Immature natural killer cell (primary cell): Measurements from ENCODE around the gene PVALEF. TPM values are rescaled to one million over a fixed set of nuclear protein-coding genes. Genes with fewer than 3 reads are reported as not detected.

Source experiments
- DNase-seq, 3 donors: peaks; one replicate each; pipeline ENCODE4 v3.0.0; 2022; ENCODE audit warnings: mixed read lengths in 1 of 3
- H3K27ac Mint-ChIP-seq, 6 donors: one replicate each; pipeline ENCODE4 v1.8.0; 2020; ENCODE audit warnings: mixed read lengths in 6 of 6, mild to moderate bottlenecking in 5 of 6, inconsistent platforms in 4 of 6, moderate library complexity in 3 of 6
- H3K27me3 Mint-ChIP-seq, 3 donors: one replicate each; pipeline ENCODE4 v1.8.0; 2020 to 2021; ENCODE audit warnings: low read depth in 3 of 3, mild to moderate bottlenecking in 3 of 3, mixed read lengths in 3 of 3, moderate library complexity in 3 of 3, inconsistent platforms in 1 of 3
- H3K36me3 Mint-ChIP-seq, 3 donors: one replicate each; pipeline ENCODE4 v1.8.0; 2020; ENCODE audit warnings: mixed read lengths in 3 of 3, inconsistent platforms in 2 of 3, mild to moderate bottlenecking in 2 of 3
- H3K4me1 Mint-ChIP-seq, 2 donors: one replicate each; pipeline ENCODE4 v1.8.0; 2020; ENCODE audit warnings: inconsistent platforms in 2 of 2, mild to moderate bottlenecking in 2 of 2, mixed read lengths in 2 of 2, moderate library complexity in 1 of 2
- H3K4me3 Mint-ChIP-seq, 5 donors: one replicate each; pipeline ENCODE4 v1.8.0; 2020; ENCODE audit warnings: mild to moderate bottlenecking in 5 of 5, mixed read lengths in 5 of 5, inconsistent platforms in 3 of 5, moderate library complexity in 3 of 5
- H3K9me3 Mint-ChIP-seq, 6 donors: one replicate each; pipeline ENCODE4 v1.8.0; 2020; ENCODE audit warnings: mild to moderate bottlenecking in 6 of 6, mixed read lengths in 6 of 6, inconsistent platforms in 4 of 6, moderate library complexity in 3 of 6
- polyA plus RNA-seq, 3 donors: library from polyadenylated mRNA; unstranded; fragments of 300-500 nt; fragmentation: Illumina TruSeq; gene quantifications; one replicate each; pipeline ENCODE4 v1.2.3, GENCODE V29; 2021

The PVALEF gene
- polyA plus RNA-seq, 3 donors from 2014 or later = not detected

DNA sequence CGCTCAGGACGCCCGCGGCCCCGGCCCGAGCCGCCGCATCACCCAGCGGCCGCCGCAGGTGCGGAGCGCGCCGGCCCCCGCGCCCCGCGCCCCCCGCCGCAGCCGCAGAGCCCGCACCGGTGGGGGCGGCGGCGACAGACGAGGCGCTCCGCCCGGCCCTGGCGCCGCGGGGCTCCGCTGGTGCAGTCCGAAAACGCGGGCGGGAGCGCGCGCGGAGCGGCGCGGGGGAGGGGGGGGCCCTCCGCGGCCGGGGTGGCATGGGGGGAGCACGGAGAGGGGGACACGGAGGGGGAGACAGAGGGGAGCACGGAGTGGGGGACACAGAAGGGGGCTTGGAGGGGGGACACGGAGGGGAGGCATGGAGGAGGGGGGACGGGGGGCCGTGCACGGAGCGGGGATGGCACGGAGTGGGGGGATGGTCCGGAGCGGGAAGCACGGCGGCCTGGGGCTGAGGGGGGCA, 756 bp downstream of the PVALEF start, which contains the start of gene AATK:
TSS of gene AATK (minus strand) at position 189 of the 460 bp plus-strand sequence. CDS start 229 bp downstream, outside the sequence.
- DNase-seq = no peak
- H3K4me3 Mint-ChIP-seq = peak within 1 kb of the TSS in 2 of 5 donors; percentile 25 to 57
- H3K4me1 Mint-ChIP-seq = peaks cover 2 to 5% of the 10 kb centered on the region in 2 donors
- H3K27me3 Mint-ChIP-seq = peaks cover 0 to 5% (median 0%) of the 10 kb centered on the region in 3 donors
- H3K9me3 Mint-ChIP-seq = no peaks in the 10 kb centered on the region
- no peaks in the 10 kb centered on the region for H3K36me3 Mint-ChIP-seq
- no peak within 1 kb of the TSS for H3K27ac Mint-ChIP-seq

DNA sequence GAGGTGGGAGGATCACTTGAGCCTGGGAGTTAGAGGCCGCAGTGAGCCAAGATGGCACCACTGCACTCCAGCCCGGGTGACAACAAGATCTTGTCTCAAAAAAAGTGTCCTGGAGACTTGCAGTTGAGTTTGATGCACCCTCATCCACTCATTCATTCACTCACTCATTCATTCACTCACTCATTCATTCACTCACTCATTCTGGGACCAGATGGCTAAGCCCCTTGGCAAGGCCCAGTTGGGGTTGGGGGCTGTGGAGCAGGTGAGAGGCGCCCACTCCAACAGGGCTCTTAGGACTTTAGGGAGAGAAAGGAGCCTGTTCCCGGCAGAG, 1.9 kb downstream of the PVALEF start:
- H3K36me3 Mint-ChIP-seq = no peaks in the 10 kb centered on the region

DNA sequence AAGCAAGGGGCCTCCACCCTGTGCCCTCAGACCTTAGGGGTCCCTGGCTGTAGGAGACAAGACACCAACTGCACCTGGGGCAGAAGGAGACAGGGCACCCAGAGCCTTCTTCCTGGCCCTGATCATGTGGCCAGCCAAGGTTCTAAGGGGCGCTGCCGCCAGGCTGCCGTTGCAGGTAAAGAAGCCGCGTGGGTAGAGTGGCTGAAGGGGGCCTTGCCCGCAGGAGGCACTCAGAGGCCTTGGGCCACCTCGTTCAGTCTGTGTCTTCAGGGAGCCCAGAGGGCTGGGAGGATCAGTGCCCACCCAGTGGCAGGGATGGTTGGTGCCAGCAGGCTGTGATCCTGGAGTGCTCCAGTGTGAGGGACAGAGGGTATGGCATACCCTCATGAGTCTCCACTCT, 2.3 kb downstream of the PVALEF start:
- Mint-ChIP-seq H3K27me3 (peaks cover 0 to 9% (median 2%) of the 10 kb centered on the region in 3 donors), H3K4me1 (peaks cover 0 to 2% of the 10 kb centered on the region in 2 donors), H3K27ac (no peak overlapping the region), H3K9me3 (no peaks in the 10 kb centered on the region), H3K4me3 (no peak overlapping the region), H3K36me3 (no peaks in the 10 kb centered on the region)
- DNase-seq = no peak

More for the DNA sequence above, 1.9 kb downstream of the PVALEF start:
- H3K9me3 Mint-ChIP-seq = no peaks in the 10 kb centered on the region
- H3K27me3 Mint-ChIP-seq = peaks cover 0 to 9% (median 2%) of the 10 kb centered on the region in 3 donors
- no peak for DNase-seq
- peak overlapping the region; percentile 6 to 71 (median 44) for H3K4me3 Mint-ChIP-seq
- no peak overlapping the region for H3K27ac Mint-ChIP-seq
- peaks cover 0 to 2% of the 10 kb centered on the region in 2 donors for H3K4me1 Mint-ChIP-seq

DNA sequence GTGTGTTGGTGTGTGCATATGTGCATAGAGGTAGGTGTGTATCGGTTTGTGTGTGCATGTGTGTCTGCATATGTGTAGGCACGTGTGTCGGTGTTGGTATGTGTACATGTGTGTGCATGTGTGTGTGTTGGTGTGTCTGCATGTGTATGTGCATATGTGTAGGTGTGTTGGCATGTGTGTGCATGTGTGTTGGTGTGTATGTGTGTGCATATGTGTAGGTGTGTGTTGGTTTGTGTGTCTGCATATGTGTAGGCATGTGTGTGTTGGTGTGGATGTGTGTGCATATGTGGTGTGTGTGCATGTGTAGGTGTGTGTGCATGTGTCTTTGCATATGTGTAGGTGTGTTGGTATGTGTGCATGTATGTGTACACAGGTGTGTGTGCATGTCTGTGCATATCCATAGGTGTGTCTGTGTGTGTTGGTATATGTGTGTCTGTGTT, 4.6 kb downstream of the PVALEF start:
- H3K4me3 Mint-ChIP-seq = no peak overlapping the region
- H3K27me3 Mint-ChIP-seq = peaks cover 0 to 7% (median 2%) of the 10 kb centered on the region in 3 donors
- no peak for DNase-seq
- H3K9me3 Mint-ChIP-seq = no peaks in the 10 kb centered on the region
- H3K4me1 Mint-ChIP-seq = no peaks in the 10 kb centered on the region
- no peak overlapping the region for H3K27ac Mint-ChIP-seq
- H3K36me3 Mint-ChIP-seq = no peaks in the 10 kb centered on the region

DNA sequence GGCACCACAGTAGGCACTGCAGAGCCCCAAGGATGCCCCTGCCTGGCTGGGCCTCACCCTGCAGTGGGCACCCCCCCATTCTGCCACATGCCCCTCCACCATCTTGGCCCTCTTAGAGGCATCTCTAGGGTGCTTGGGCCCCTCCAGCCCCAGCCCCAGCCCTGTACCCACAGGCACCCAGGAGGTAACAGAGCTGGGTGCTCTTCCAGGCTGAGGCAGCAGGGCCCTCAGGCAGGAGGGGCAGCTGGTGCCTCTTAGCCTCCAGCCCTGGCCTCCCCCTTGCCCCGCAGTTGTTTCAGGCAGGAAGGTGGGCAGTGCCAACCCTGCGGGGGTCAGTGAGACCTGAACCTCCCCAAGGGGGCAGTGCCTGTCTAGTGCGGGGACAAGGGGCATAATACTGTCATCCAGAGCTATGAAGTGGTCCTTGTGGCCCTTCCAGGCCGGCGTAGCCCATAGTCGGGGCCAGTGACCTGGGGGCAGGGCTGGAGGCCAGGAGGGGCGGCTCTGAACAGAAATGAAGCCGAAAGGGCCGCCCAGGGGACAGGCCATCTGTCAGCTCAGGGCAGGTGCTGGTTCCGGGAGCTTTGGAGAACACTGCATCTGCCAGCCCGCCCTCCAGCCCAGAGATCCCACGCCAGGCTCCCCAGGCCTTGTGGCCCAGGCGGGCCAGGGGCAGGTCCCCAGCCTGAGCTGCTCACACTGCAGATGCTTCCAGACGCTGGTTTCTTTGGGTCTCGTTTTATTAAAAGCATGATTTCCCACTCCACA, 5.6 kb downstream of the PVALEF start:
- Mint-ChIP-seq H3K27me3 (peaks cover 0 to 8% (median 5%) of the 10 kb centered on the region in 3 donors), H3K9me3 (no peaks in the 10 kb centered on the region), H3K27ac (no peak overlapping the region), H3K36me3 (no peaks in the 10 kb centered on the region), H3K4me1 (no peaks in the 10 kb centered on the region), H3K4me3 (no peak overlapping the region)
- DNase-seq = no peak

DNA sequence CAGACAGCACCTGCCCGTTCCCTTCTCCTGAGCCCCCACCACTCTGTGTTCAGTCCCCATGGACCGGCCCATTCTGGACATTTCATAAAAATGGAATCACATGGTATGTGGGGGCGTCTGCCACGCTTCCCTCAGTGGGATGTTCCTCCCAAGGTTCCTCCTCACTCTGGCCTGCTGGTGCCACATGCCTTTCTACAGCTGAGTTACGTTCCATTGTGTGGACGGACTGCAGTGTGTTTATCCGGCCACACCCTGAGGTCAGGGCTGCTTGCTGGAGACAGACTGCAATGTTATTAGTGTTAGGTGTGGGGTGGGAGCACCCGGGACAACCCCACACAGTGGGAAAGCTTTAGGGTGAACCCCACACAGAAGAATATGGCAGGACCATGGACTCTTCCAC, 6.6 kb downstream of the PVALEF start:
- no peak for DNase-seq
- no peaks in the 10 kb centered on the region for H3K36me3 Mint-ChIP-seq
- H3K27ac Mint-ChIP-seq = no peak overlapping the region

DNA sequence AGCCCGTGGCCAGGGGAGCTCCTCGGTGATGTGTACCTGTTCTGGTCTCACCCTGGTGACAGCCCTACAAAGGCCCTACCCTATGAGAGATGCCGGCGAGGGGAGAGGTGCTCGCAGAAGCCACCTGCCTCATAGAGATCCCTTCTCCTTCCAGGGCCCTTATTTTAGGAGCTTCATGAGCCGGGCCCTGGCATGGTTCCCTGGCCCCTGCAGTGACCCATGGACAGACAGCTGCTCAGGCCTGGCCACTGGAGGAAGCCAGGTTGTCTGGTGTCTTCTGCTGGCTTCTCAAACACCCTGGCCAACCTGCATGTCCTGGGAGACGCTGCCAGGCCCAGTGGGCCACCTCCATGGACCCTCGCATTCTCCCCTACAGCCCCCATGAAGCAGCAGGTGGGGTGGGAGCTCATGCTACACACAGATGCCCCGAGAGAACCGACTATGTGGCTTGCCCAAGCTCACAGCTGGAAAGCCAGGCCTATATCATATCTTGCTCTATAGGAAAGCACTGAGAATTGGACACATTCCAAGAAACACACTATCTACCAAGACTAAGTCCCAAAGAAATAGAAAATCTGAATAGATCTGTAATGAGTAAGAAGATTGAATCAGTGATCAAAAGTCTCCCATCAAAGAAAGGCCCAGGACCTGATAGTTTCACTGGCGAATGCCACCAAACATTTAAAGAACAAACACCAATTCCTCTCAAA, 7.9 kb downstream of the PVALEF start:
- Mint-ChIP-seq H3K27ac (no peak overlapping the region), H3K36me3 (no peaks in the 10 kb centered on the region), H3K27me3 (peaks cover 0 to 6% (median 5%) of the 10 kb centered on the region in 3 donors), H3K4me1 (no peaks in the 10 kb centered on the region), H3K9me3 (no peaks in the 10 kb centered on the region), H3K4me3 (no peak overlapping the region)
- no peak for DNase-seq

More for the DNA sequence above, 6.6 kb downstream of the PVALEF start:
- Mint-ChIP-seq H3K4me1 (no peaks in the 10 kb centered on the region), H3K27me3 (peaks cover 0 to 9% (median 5%) of the 10 kb centered on the region in 3 donors), H3K4me3 (no peak overlapping the region), H3K9me3 (no peaks in the 10 kb centered on the region)

DNA sequence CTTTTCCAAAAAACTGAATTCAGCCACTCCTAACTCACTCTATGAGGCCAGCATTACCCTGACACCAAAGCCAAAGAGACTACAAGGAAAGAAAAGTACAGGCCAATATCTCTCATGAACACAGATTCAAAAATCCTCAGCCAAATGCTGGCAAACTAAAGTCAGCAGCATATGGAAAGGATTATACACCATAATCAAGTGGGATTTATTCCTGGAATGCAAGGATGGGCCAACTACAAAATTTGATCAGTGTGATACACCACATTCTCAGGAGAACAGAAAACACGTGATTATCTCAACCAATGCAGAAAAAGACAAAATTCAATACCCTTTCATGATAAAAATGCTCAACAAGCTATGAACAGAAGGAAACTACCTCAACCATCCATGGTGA, 8.5 kb downstream of the PVALEF start:
- Mint-ChIP-seq H3K27ac (no peak overlapping the region), H3K9me3 (no peaks in the 10 kb centered on the region), H3K4me1 (no peaks in the 10 kb centered on the region), H3K36me3 (no peaks in the 10 kb centered on the region), H3K27me3 (peaks cover 0 to 6% (median 5%) of the 10 kb centered on the region in 3 donors), H3K4me3 (no peak overlapping the region)
- no peak for DNase-seq

DNA sequence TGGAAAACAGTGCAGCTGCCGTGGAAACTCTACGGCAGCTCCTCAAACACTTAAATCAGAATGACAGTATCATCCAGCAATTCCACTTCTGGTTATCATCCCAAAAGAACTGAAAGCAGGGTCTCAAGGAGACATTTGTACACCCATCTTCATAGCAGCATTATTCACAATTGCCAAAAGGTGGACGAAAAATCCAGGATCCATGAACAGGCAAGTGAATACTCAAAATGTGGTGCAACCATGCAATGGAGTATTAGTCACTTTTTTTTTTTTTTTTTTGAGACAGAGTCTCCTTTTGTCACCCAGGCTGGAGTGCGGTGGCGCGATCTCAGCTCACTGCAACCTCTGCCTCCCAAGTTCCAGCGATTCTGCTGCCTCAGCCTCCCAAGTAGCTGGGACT, 11.4 kb downstream of the PVALEF start:
- Mint-ChIP-seq H3K36me3 (no peaks in the 10 kb centered on the region), H3K27ac (no peak overlapping the region), H3K4me3 (no peak overlapping the region), H3K4me1 (no peaks in the 10 kb centered on the region), H3K9me3 (no peaks in the 10 kb centered on the region), H3K27me3 (peaks cover 3 to 5% (median 5%) of the 10 kb centered on the region in 3 donors)
- DNase-seq = no peak

DNA sequence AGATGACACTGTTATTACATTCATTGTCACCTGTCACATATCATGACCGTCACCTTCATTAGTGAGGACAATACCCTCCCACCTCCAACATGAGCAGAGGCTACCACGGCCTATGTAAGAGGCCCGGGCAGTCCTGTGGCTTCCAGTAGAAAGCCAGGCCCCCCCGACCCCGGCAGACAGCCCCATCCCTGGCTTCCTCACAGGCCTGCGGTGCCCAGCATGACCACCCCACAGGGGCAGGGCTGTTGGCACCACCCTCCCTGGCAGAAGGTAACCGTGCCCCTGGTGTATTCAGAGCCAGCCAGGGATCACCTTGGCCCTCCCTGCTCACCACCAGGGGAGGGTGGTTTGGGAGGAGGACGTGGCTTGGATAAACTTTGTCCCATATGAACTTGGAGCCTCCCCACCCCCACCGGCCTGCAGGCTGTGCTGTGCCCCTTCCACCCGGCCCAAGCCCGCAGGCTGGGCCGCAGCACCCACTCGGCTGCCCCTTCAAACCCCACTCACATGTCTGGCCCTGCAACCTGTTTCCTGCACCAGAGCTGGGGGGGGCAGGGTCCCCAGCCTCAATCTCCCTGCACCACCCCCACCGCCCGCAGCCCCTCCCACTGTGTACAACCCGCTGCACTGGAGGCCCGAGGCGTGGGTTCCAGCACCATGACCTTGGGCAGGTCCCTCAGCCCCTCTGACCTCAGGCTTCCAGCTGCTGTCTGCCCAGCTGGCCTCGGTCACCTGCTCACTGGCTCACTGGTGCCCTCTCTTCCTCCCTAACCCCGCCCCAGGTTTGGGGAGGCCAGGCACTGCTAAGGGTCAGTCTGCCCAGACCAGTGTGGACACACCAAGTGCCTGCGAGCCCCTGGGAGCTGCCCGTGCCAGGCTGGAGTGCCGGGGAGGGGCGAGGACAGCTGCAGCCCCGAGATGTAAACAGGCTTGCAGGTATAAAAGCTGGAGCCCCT, 13.1 kb downstream of the PVALEF start:
- Mint-ChIP-seq H3K36me3 (no peaks in the 10 kb centered on the region), H3K27ac (no peak overlapping the region), H3K4me3 (no peak overlapping the region), H3K9me3 (no peaks in the 10 kb centered on the region), H3K4me1 (no peaks in the 10 kb centered on the region), H3K27me3 (peaks cover 2 to 3% (median 3%) of the 10 kb centered on the region in 3 donors)
- no peak for DNase-seq

DNA sequence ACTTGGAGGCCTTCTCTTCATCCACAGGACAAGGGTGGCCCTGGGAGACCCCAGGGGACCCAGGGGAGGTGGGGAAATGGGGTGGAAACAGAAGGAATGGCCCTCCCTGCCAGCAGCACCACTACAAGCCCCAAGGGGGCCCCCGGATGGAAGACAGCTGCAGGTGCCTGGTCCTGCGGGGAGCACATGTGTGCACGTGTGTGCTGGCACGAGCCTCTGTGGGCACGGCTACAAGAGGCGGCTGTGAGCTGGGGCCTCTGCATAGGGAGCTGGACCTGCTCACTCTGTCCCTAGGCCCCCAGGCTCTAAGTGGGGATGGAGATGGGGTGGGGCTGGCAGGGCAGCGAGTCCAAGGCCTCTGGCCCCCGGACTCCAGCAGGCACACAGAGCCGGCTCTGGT, 13.9 kb downstream of the PVALEF start:
- H3K4me3 Mint-ChIP-seq = no peak overlapping the region
- H3K27ac Mint-ChIP-seq = no peak overlapping the region
- H3K4me1 Mint-ChIP-seq = no peaks in the 10 kb centered on the region
- DNase-seq = no peak
- no peaks in the 10 kb centered on the region for H3K36me3 Mint-ChIP-seq
- H3K27me3 Mint-ChIP-seq = peaks cover 2 to 3% (median 3%) of the 10 kb centered on the region in 3 donors
- no peaks in the 10 kb centered on the region for H3K9me3 Mint-ChIP-seq

DNA sequence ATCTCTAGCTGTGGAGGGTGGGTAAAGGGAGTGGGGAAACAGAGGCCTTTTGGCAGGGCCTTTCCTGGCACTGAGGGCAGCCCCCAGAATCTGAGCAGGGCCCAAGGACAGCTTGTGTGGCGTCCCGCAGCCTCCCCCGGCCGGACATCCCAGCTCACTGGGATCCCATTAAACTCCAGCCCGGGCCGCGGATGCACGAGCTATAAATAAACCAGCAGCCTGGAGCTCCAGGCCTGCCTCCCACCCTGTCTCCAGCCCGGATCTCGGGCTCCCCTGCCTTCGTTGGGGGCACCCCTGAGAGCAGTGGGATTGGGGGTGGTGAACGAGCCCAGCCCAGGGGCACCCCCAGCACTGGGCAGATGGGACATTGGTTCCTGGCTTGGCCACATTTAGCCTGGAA, 14.6 kb downstream of the PVALEF start:
- Mint-ChIP-seq H3K4me1 (no peaks in the 10 kb centered on the region), H3K36me3 (no peaks in the 10 kb centered on the region), H3K9me3 (no peaks in the 10 kb centered on the region), H3K27me3 (peaks cover 2 to 3% (median 3%) of the 10 kb centered on the region in 3 donors), H3K4me3 (no peak overlapping the region), H3K27ac (no peak overlapping the region)
- DNase-seq = no peak
